Gastroesophageal sphincter (tissue), 3 donors: ENCODE measurements around the gene AFDN.

ENCODE experiments used
- CTCF ChIP-seq, 4 experiments: fragments of 200-600 bp in 2 of 4; fragments of 450-650 bp in 2 of 4; sonication (generic) in 1 of 4; IDR thresholded peaks; one replicate each; pipeline ENCODE4 v1.5.1; 2017 to 2019; ENCODE audit warnings: antibody characterized with exemption in 4 of 4, mild to moderate bottlenecking in 2 of 4, moderate library complexity in 2 of 4
- EP300 ChIP-seq: sonication (generic); formaldehyde crosslinking; IDR thresholded peaks from one replicate; pipeline ENCODE4 v1.6.1; 2017; ENCODE audit warnings: antibody characterized with exemption, mild to moderate bottlenecking
- POLR2A ChIP-seq, 2 donors: fragments of 450-650 bp; IDR thresholded peaks; one replicate each; pipeline ENCODE4 v1.6.1; 2017; ENCODE audit warnings: antibody characterized with exemption in 2 of 2, mild to moderate bottlenecking in 2 of 2, moderate library complexity in 1 of 2
- POLR2AphosphoS5 ChIP-seq: sonication (generic); formaldehyde crosslinking; IDR thresholded peaks from one replicate; pipeline ENCODE4 v1.6.1; 2017; ENCODE audit warnings: antibody characterized with exemption

- TF ChIP-seq CTCF (IDR thresholded peaks at IDR 0.05), result no peak
- no peak for TF ChIP-seq POLR2A (IDR thresholded peaks at IDR 0.05)
- no peak for TF ChIP-seq POLR2AphosphoS5
- no peak for TF ChIP-seq EP300
Measured at GRCh38 chr6:167963589-167964057, 136.9 kb downstream of the AFDN start.
